ENCODE measurements around the gene AURKAIP1. TPM values are rescaled to one million over a fixed set of nuclear protein-coding genes. Genes with fewer than 3 reads are reported as not detected.
"Not testable (repeated sequence)": the region's sequence is repeated elsewhere in the genome, so short reads cannot be mapped to it uniquely, and the experiment has no call there.

Gene AURKAIP1
- total RNA-seq, 6 experiments from 2014 or later = 178 to 206 (median 196) TPM

- Mint-ChIP-seq H3K36me3 (ENCODE audit: low read depth) (peaks cover 14% of the 10 kb centered on the region; the same call in 1 of the 2 replicates), H3K27ac (no peak overlapping the region), H3K9me3 (peaks cover 7% of the 10 kb centered on the region; the same call in 1 of the 2 replicates), H3K4me3 (no peak overlapping the region), H3K4me1 (ENCODE audit: low read depth) (no peaks in the 10 kb centered on the region), H3K27me3 (ENCODE audit: insufficient read depth) (peaks cover 4% of the 10 kb centered on the region)
- no peak for TF ChIP-seq CTCF (IDR thresholded peaks at IDR 0.05)
- no peak for DNase-seq
Measured at GRCh38 chr1:1415751-1416150, 40.7 kb upstream of the AURKAIP1 start.

GRCh38 chr1:1412311-1412902 is 37.4 kb upstream of the AURKAIP1 start:
- not testable (repeated sequence) for H3K4me3 Mint-ChIP-seq; H3K4me1 Mint-ChIP-seq (ENCODE audit: low read depth); H3K27me3 Mint-ChIP-seq (ENCODE audit: insufficient read depth); H3K9me3 Mint-ChIP-seq; H3K27ac Mint-ChIP-seq; DNase-seq
- H3K36me3 Mint-ChIP-seq (ENCODE audit: low read depth) = peaks cover 35% of the 10 kb centered on the region

GRCh38 chr1:1411626-1412025 is 36.6 kb upstream of the AURKAIP1 start:
- peaks cover 35% of the 10 kb centered on the region for H3K36me3 Mint-ChIP-seq (ENCODE audit: low read depth)
- DNase-seq = no peak
- TF ChIP-seq CTCF (IDR thresholded peaks at IDR 0.05) = no peak
- no peak overlapping the region for H3K4me3 Mint-ChIP-seq
- H3K27ac Mint-ChIP-seq = no peak overlapping the region
- peaks cover 9% of the 10 kb centered on the region for H3K4me1 Mint-ChIP-seq (ENCODE audit: low read depth)
- H3K27me3 Mint-ChIP-seq (ENCODE audit: insufficient read depth) = peaks cover 4% of the 10 kb centered on the region; the same call in 1 of the 2 replicates
- H3K9me3 Mint-ChIP-seq = peaks cover 7% of the 10 kb centered on the region; the same call in 1 of the 2 replicates

GRCh38 chr1:1410238-1410637 is 35.2 kb upstream of the AURKAIP1 start:
- H3K27me3 Mint-ChIP-seq (ENCODE audit: insufficient read depth); H3K9me3 Mint-ChIP-seq; H3K4me3 Mint-ChIP-seq; H3K27ac Mint-ChIP-seq; DNase-seq: not testable (repeated sequence)
- peaks cover 48% of the 10 kb centered on the region for H3K36me3 Mint-ChIP-seq (ENCODE audit: low read depth)
- peaks cover 14% of the 10 kb centered on the region for H3K4me1 Mint-ChIP-seq (ENCODE audit: low read depth)

GRCh38 chr1:1407636-1408318 is 32.8 kb upstream of the AURKAIP1 start:
- peak; percentile 34 for DNase-seq
- H3K4me1 Mint-ChIP-seq (ENCODE audit: low read depth) = peaks cover 20% of the 10 kb centered on the region
- peaks cover 7% of the 10 kb centered on the region; the same call in 1 of the 2 replicates for H3K9me3 Mint-ChIP-seq
- peak overlapping the region; percentile 93 for H3K4me3 Mint-ChIP-seq
- H3K27me3 Mint-ChIP-seq (ENCODE audit: insufficient read depth) = peaks cover 7% of the 10 kb centered on the region; the same call in 1 of the 2 replicates
- peaks cover 60% of the 10 kb centered on the region for H3K36me3 Mint-ChIP-seq (ENCODE audit: low read depth)
- peak overlapping the region; percentile 78 for H3K27ac Mint-ChIP-seq
- peak; percentile 40; the same call in 1 of the 2 replicates for TF ChIP-seq CTCF (IDR thresholded peaks at IDR 0.05)

- TF ChIP-seq CTCF (IDR thresholded peaks at IDR 0.05) = no peak
- Mint-ChIP-seq H3K36me3 (ENCODE audit: low read depth) (peaks cover 57% of the 10 kb centered on the region), H3K27me3 (ENCODE audit: insufficient read depth) (peaks cover 11% of the 10 kb centered on the region; the same call in 1 of the 2 replicates), H3K9me3 (peaks cover 3% of the 10 kb centered on the region; the same call in 1 of the 2 replicates), H3K4me1 (ENCODE audit: low read depth) (peaks cover 27% of the 10 kb centered on the region), H3K4me3 (peak within 1 kb of the TSS; percentile 93), H3K27ac (peak within 1 kb of the TSS; percentile 87)
- DNase-seq = peak; percentile 87
Measured at GRCh38 chr1:1406821-1407635, 32.0 kb upstream of the AURKAIP1 start, which contains the start of gene MRPL20. Gene MRPL20 (minus strand): TSS chr1:1407293. CDS start chr1:1407217, 76 bp downstream.

Data from HFFc6 (cell line).